Measurements from ENCODE around the gene MRGPRX2. TPM values are rescaled to one million over a fixed set of nuclear protein-coding genes. Genes with fewer than 3 reads are reported as not detected.

Gene MRGPRX2
- total RNA-seq, 1 donor from 2014 or later: not detected

DNA sequence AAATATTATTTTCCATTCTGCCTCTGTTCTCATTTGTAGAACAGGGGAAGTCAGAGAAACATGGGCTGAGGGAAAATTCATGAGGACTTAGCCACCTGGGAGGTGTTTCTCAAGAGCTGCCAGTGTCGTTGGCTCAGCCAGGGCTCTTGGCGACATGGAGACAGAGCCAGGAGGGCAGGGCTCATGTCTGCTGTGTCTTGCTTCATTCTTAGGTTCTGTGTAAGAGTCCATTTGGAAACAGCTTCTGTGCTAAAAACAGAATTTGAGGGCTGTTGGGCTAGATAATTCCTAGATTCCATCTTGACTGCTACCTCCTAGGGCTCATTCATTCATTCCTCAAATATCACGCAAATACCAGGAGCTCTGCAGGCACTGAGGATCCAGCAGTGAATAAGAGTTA, 15.1 kb upstream of the MRGPRX2 start:
- no peak for DNase-seq (ENCODE audit: low spot score)

GRCh38 chr11:19073454-19074415, 13.2 kb upstream of the MRGPRX2 start:
- DNase-seq (ENCODE audit: low spot score): no peak

GRCh38 chr11:19072464-19072863, 11.9 kb upstream of the MRGPRX2 start:
- DNase-seq (ENCODE audit: low spot score): peak; percentile 74

GRCh38 chr11:19071255-19071654, 10.7 kb upstream of the MRGPRX2 start:
- peak; percentile 83 for DNase-seq (ENCODE audit: low spot score)

DNA sequence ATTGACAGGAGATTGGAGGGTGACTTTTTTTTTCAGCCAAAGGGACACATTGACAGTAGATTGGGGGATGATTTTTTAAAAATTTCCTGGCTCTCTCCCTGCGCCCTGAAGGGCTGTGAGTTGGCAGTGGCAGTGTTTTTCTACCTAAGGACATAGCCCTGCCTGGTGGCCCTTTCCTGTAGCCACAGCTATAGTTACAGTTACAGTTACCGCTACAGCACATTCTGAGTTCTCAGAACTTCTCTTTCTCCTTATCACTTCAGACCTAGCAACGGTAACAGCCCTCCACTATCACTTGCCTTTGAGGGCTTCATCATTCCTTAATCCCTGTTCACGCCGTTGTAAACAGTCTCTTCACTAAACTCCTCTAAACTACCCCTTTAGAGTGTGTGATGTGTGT, 684 bp downstream of the MRGPRX2 start:
- no peak for DNase-seq (ENCODE audit: low spot score)

- no peak for DNase-seq (ENCODE audit: low spot score)
Observed at GRCh38 chr11:19055905-19056304, 4.6 kb downstream of the MRGPRX2 start.

DNA sequence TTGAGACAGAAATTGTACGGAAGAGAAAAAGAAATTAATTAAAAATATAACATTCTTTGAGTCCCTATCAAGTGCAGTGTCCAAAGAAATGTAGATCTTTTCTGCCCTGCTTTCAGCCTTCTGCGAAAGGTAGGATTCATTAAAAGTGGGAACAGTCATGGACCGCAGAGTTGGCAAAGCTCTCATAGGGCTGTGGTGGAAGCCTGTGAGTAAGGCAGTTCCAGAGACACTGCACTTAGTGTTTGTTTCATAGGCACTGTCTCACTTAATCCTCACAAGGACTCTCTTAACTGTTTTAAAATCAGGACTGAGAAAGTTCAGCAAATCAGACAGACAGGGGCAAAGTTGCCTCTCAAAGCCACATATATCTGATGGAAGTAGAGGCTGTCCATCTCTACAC, 5.5 kb downstream of the MRGPRX2 start:
- DNase-seq (ENCODE audit: low spot score): no peak

- no peak for DNase-seq (ENCODE audit: low spot score)
Observed at GRCh38 chr11:19053909-19054308, 6.6 kb downstream of the MRGPRX2 start.

DNA sequence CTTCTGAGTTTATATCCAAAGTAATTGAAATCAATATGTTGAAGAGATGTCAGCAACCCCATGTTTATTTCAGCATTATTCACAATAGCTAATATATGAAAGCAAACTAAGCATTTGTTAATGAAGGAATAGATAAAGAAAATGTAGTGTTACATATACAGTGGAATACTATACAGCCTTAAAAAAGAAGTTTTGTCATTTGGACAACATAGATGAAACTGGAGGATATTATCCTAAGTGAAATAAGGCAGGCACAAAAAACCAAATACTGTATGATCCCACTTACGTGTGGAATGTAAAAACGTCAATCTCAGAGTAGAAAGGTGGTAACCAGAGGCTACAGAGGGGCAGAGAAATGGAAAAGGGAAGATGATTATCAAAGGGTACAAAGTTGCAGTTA, 10.2 kb downstream of the MRGPRX2 start:
- DNase-seq (ENCODE audit: low spot score): no peak

DNA sequence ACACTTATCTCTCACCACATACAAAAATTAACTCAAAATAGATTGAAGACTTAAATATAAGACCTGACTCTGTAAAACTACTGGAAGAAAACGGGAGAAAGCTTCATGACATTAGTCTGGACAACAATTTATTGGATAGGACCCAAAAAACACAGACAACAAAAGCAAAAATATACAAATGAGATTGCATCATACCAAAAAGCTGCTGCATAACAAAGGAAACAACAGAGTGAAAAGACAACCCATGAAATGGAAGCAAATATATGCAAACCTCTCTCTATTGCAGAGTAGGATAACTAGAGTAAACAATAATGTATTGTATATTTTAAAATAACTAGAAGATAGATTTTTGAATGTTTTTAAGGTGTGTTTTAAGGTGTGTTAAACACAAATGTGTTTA, 11.2 kb downstream of the MRGPRX2 start:
- no peak for DNase-seq (ENCODE audit: low spot score)

- DNase-seq (ENCODE audit: low spot score): no peak
Observed at GRCh38 chr11:19040051-19040450, 20.5 kb downstream of the MRGPRX2 start.

DNA sequence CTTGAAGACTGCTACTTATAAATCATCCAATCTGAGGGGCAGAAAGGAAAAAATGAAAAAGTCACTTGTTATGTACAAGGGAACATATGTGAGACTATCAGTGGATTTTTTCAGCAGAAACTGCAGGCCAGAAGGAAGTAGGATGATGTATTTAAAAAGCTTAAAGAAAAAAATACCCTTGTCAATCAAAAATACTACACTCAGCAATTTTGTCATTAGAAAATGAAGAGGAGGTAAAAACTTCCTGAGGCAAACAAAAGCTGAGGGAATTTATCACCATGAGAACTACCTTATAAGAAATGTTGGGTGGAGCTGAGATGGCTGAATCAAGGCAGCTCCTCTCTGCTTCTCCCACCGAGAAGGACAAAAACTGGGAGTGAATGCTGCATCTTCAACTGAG, 21.1 kb downstream of the MRGPRX2 start:
- DNase-seq (ENCODE audit: low spot score): no peak

- DNase-seq (ENCODE audit: low spot score): no peak
Observed at GRCh38 chr11:19032990-19033389, 27.5 kb downstream of the MRGPRX2 start.

DNA sequence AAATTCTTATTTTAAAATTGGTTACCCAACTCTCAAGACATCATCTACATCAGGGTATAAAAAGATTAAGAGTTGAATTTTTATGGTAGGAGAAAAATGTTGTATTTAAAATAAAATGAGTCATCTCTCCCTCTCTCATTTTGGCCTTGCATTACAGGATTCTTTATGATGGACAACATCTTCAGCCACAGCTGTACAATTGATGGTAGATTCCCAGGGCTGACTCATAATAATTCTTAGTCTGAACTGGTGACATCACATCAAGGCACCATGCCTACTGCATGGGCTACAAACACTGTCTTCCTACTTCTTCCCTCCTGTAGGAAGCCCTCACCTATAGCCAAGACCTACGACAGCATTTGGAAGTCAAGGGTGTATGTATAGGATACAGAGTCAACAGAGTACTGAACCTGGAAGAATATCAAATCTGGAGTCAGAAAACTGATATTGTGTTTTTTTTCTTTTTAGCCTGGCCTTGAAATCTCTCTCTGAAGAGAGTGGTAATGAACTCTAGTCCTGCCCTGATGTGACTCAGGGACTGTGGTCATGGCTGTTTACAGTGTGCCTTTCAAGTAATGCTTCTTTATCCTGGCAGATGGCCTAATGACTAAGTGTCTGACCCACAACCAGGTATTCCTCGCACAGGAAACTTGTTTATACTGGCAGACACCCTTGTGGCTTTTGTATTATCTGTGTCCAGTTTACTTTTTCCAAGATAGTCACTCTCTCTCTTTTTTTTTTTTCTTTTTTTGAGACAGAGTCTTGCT, 32.5 kb downstream of the MRGPRX2 start:
- DNase-seq (ENCODE audit: low spot score): no peak

DNA sequence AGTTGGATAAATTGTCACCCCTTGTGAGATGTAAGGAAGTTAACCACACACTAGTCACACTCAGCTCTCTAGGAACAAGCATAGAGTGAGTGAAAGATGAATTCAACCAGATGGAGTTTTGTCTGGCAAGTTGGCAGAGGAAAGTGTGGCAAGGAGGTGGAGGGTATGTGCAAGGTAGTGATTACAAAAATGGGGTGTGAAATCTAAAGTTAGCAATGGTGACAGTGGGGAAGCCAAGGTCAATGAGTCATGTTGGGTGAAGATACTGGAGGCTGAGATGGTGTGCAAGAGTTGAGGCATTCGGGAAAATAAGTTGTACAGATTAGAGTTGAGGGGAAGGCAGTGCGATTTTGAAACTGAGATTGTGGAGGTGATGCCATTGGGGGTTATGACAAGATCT, 33.7 kb downstream of the MRGPRX2 start:
- DNase-seq (ENCODE audit: low spot score): no peak

DNA sequence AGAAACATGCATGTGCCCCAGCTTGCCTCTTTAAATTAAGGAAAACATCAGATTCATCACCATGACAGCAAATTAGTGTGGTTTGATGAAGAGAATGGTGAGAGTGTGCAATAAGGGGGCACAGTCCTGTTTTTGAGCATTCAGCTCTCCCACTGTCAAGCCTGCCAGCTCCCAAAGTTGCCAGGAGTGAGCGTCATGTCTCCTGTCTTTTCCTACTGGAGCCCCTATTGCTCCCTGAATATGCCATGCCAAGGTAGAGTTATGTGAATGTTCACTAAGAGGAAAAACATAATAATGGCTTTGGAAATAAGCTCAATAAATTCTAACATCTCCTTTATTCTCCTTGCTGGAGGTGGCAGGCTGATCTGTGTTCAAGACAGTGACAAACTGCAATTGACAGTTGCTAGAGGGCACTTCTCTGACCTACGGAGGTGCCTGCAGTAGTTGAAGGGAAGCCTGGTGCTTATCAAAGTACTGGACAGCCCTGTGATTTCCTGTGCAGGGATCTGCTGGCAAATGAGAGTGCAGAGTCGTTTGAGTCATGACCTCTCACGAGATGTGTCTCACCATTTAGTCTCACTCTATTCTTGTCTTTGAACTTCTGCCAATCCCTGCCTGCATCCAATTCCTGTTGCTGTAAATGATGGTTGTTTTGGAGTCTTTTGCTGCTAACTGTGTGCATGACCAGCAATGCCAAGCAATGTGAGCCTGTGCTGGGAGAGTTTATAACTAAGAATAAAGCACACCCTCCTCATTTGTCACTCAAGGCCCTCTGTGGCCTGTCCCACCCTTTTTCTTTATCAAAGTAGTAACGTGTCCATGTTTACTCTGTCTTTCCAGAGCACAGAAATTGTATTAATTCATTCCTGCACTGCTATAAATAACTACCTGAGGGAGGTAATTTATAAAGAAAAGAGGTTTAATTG, 34.8 kb downstream of the MRGPRX2 start:
- DNase-seq (ENCODE audit: low spot score): no peak

- no peak for DNase-seq (ENCODE audit: low spot score)
Observed at GRCh38 chr11:19020831-19021230, 39.7 kb downstream of the MRGPRX2 start.

GRCh38 chr11:19018901-19019300, 41.6 kb downstream of the MRGPRX2 start:
- DNase-seq (ENCODE audit: low spot score): no peak

- no peak for DNase-seq (ENCODE audit: low spot score)
Observed at GRCh38 chr11:19013181-19013857, 47.2 kb downstream of the MRGPRX2 start.

DNA sequence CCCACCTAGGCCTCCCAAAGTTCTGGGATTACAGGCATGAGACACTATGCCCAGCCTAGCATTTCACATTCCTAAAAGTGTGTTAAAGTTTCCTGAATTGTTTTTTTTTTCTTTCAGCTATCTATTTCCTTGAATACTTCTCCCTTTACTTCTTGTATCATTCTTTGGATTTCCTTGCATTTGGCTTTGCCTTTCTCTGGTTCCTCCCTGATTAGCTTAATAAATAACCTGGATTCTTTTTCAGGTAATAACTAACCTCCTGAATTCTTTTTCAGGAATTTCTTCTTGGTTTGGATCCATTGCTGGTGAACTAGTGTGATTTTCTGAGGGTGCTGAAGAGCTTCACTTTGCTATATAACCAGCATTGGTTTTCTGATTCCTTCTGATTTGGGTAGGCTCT, 47.9 kb downstream of the MRGPRX2 start:
- DNase-seq (ENCODE audit: low spot score): no peak

All from ureter (tissue), 1 donor.